Panc1 (cell line): ENCODE data around the gene CFAP74.

Experiments
- CTCF ChIP-seq: fragments of 450-650 bp; IDR thresholded peaks from 2 replicates; pipeline ENCODE4 v1.5.1; 2017; ENCODE audit warnings: mild to moderate bottlenecking
- POLR2AphosphoS5 ChIP-seq: IDR thresholded peaks from 2 replicates; pipeline ENCODE4 v1.6.1; 2012; ENCODE audit warnings: mild to moderate bottlenecking, low read depth, low read length, moderate library complexity
- REST ChIP-seq, 2 experiments: IDR thresholded peaks; 2 replicates each; pipeline ENCODE4 v1.6.1; 2011 to 2012; ENCODE audit warnings: low read depth in 2 of 2, control low read depth in 1 of 2, low read length in 1 of 2, mild to moderate bottlenecking in 1 of 2, moderate library complexity in 1 of 2; ENCODE audit not compliant: insufficient read depth in 1 of 2

GRCh38 chr1:1881727-1882126 is 121.9 kb downstream of the CFAP74 start:
- no peak for TF ChIP-seq CTCF
- TF ChIP-seq POLR2AphosphoS5: no peak
- TF ChIP-seq REST (IDR thresholded peaks at IDR 0.05; ENCODE audit: insufficient read depth in 1 of 2, low read depth in 2 of 2, low read length in 1 of 2): no peak
